ENCODE results near the gene C1QA.

Gene C1QA

GRCh38 chr1:22636353-22636752 is at the start of gene C1QA:
TSS of gene C1QA (plus strand) at chr1:22636628. CDS start at chr1:22637617, 989 bp downstream.
- no peak for DNase-seq (ENCODE audit: low read depth in 2 of 2)

GRCh38 chr1:22587247-22587646 is 49.2 kb upstream of the C1QA start:
- DNase-seq (ENCODE audit: low read depth in 2 of 2): no peak

GRCh38 chr1:22588899-22589422 is 47.5 kb upstream of the C1QA start:
- no peak for DNase-seq (ENCODE audit: low read depth in 2 of 2)

- no peak for DNase-seq (ENCODE audit: low read depth in 2 of 2)
Observed at GRCh38 chr1:22591576-22591975, 44.9 kb upstream of the C1QA start.

GRCh38 chr1:22592051-22592450 is 44.4 kb upstream of the C1QA start:
- no peak for DNase-seq (ENCODE audit: low read depth in 2 of 2)

GRCh38 chr1:22592919-22593790 is 43.3 kb upstream of the C1QA start:
- no peak for DNase-seq (ENCODE audit: low read depth in 2 of 2)

GRCh38 chr1:22594396-22594795 is 42.0 kb upstream of the C1QA start:
- DNase-seq (ENCODE audit: low read depth in 2 of 2): no peak

GRCh38 chr1:22595108-22595507 is 41.3 kb upstream of the C1QA start:
- DNase-seq (ENCODE audit: low read depth in 2 of 2): no peak

- no peak for DNase-seq (ENCODE audit: low read depth in 2 of 2)
Observed at GRCh38 chr1:22597301-22597965, 39.0 kb upstream of the C1QA start.

GRCh38 chr1:22597996-22598395 is 38.4 kb upstream of the C1QA start:
- no peak for DNase-seq (ENCODE audit: low read depth in 2 of 2)

GRCh38 chr1:22598736-22599135 is 37.7 kb upstream of the C1QA start:
- no peak for DNase-seq (ENCODE audit: low read depth in 2 of 2)

- no peak for DNase-seq (ENCODE audit: low read depth in 2 of 2)
Observed at GRCh38 chr1:22600071-22600816, 36.2 kb upstream of the C1QA start.

GRCh38 chr1:22600817-22601605 is 35.4 kb upstream of the C1QA start:
- DNase-seq (ENCODE audit: low read depth in 2 of 2): no peak

GRCh38 chr1:22601610-22602009 is 34.8 kb upstream of the C1QA start:
- no peak for DNase-seq (ENCODE audit: low read depth in 2 of 2)

GRCh38 chr1:22602060-22602740 is 34.2 kb upstream of the C1QA start:
- no peak for DNase-seq (ENCODE audit: low read depth in 2 of 2)

- DNase-seq (ENCODE audit: low read depth in 2 of 2): no peak
Observed at GRCh38 chr1:22606161-22606560, 30.3 kb upstream of the C1QA start.

- no peak for DNase-seq (ENCODE audit: low read depth in 2 of 2)
Observed at GRCh38 chr1:22607154-22607553, 29.3 kb upstream of the C1QA start.

GRCh38 chr1:22608361-22608760 is 28.1 kb upstream of the C1QA start:
- DNase-seq (ENCODE audit: low read depth in 2 of 2): no peak

- DNase-seq (ENCODE audit: low read depth in 2 of 2): no peak
Observed at GRCh38 chr1:22609291-22609690, 27.1 kb upstream of the C1QA start.

- peak; percentile 8 to 13 for DNase-seq (ENCODE audit: low read depth in 2 of 2)
Observed at GRCh38 chr1:22611530-22611947, 24.9 kb upstream of the C1QA start.

Measured in stimulated activated CD4-positive, alpha-beta T cell treated with anti-CD3 and anti-CD28 coated beads, Interleukin-4, amount 100 ng/mL, for 48 hours (primary cell).